GM19328 (cell line): Measurements from ENCODE around the gene HERC6.
"Not testable (repeated sequence)": the region's sequence is repeated elsewhere in the genome, so short reads cannot be mapped to it uniquely, and the experiment has no call there.

Experiments
- ATAC-seq: cut with Tn5 transposase; IDR thresholded peaks from one replicate; pipeline ENCODE4 v1.9.1; 2021; ENCODE audit warnings: mild to moderate bottlenecking, moderate library complexity; ENCODE audit not compliant: unreplicated experiment

HERC6 gene

GRCh38 chr4:88445252-88445651 lies 66.6 kb downstream of the HERC6 start:
- no peak for ATAC-seq

- ATAC-seq = no peak
Measured at GRCh38 chr4:88446124-88446523, 67.5 kb downstream of the HERC6 start.

GRCh38 chr4:88447371-88448095 lies 68.9 kb downstream of the HERC6 start:
- ATAC-seq = no peak

GRCh38 chr4:88448211-88448765 lies 69.6 kb downstream of the HERC6 start:
- not testable (repeated sequence) for ATAC-seq

GRCh38 chr4:88448889-88449288 lies 70.2 kb downstream of the HERC6 start:
- ATAC-seq = no peak

GRCh38 chr4:88449290-88449689 lies 70.6 kb downstream of the HERC6 start:
- ATAC-seq = no peak

GRCh38 chr4:88451205-88451604 lies 72.6 kb downstream of the HERC6 start:
- no peak for ATAC-seq

- no peak for ATAC-seq
Measured at GRCh38 chr4:88452912-88453311, 74.3 kb downstream of the HERC6 start.

- peak; percentile 91 for ATAC-seq
Measured at GRCh38 chr4:88456670-88457306, 78.1 kb downstream of the HERC6 start, which contains the start of gene HERC5. HERC5 (plus strand) TSS chr4:88457119; CDS start chr4:88457270, 151 bp downstream.

- ATAC-seq = peak; percentile 38
Measured at GRCh38 chr4:88457307-88458103, 78.9 kb downstream of the HERC6 start.

- no peak for ATAC-seq
Measured at GRCh38 chr4:88458104-88458740, 79.6 kb downstream of the HERC6 start.

- no peak for ATAC-seq
Measured at GRCh38 chr4:88465653-88466192, 87.1 kb downstream of the HERC6 start.

GRCh38 chr4:88467392-88467791 lies 88.7 kb downstream of the HERC6 start:
- no peak for ATAC-seq

- no peak for ATAC-seq
Measured at GRCh38 chr4:88477229-88477860, 98.7 kb downstream of the HERC6 start.

GRCh38 chr4:88478247-88478646 lies 99.6 kb downstream of the HERC6 start:
- ATAC-seq = no peak

GRCh38 chr4:88481537-88481936 lies 102.9 kb downstream of the HERC6 start:
- no peak for ATAC-seq

- no peak for ATAC-seq
Measured at GRCh38 chr4:88489100-88489761, 110.6 kb downstream of the HERC6 start.
